Osteocyte (in vitro differentiated cells): ENCODE data around the gene NKG7. TPM values are rescaled to one million over a fixed set of nuclear protein-coding genes. Genes with fewer than 3 reads are reported as not detected.
"Not testable (repeated sequence)": the region's sequence is repeated elsewhere in the genome, so short reads cannot be mapped to it uniquely, and the experiment has no call there.

Experiments
- DNase-seq: peaks from one replicate; pipeline ENCODE4 v3.0.0; 2021; ENCODE audit warnings: mixed read lengths; ENCODE audit not compliant: unreplicated experiment; ENCODE audit errors: extremely low spot score
- H3K27ac Mint-ChIP-seq: one replicate; pipeline ENCODE4 v1.8.0; 2021; ENCODE audit warnings: mild to moderate bottlenecking, mixed read lengths; ENCODE audit not compliant: unreplicated experiment
- H3K27me3 Mint-ChIP-seq: one replicate; pipeline ENCODE4 v1.8.0; 2021; ENCODE audit warnings: mixed read lengths; ENCODE audit not compliant: unreplicated experiment
- H3K36me3 Mint-ChIP-seq: one replicate; pipeline ENCODE4 v1.8.0; 2021; ENCODE audit warnings: mixed read lengths; ENCODE audit not compliant: unreplicated experiment
- H3K4me1 Mint-ChIP-seq: one replicate; pipeline ENCODE4 v1.8.0; 2021; ENCODE audit warnings: mixed read lengths; ENCODE audit not compliant: unreplicated experiment
- H3K4me3 Mint-ChIP-seq: one replicate; pipeline ENCODE4 v1.8.0; 2021; ENCODE audit warnings: mild to moderate bottlenecking, moderate library complexity, mixed read lengths; ENCODE audit not compliant: unreplicated experiment
- H3K9me3 Mint-ChIP-seq: one replicate; pipeline ENCODE4 v1.8.0; 2021; ENCODE audit warnings: mixed read lengths; ENCODE audit not compliant: unreplicated experiment
- total RNA-seq: library from RNA; stranded (reverse); gene quantifications from 2 replicates; pipeline ENCODE4 v1.2.1, GENCODE V29; 2021
- TF ChIP-seq, protein P1 (sequence below): fragments of 200-600 bp; sonication (generic); IDR thresholded peaks from 2 replicates; pipeline ENCODE4 v1.5.0; 2021; ENCODE audit warnings: antibody characterized with exemption, mild to moderate bottlenecking, moderate library complexity

Gene NKG7
- total RNA-seq, 1 donor from 2014 or later = not detected

DNA sequence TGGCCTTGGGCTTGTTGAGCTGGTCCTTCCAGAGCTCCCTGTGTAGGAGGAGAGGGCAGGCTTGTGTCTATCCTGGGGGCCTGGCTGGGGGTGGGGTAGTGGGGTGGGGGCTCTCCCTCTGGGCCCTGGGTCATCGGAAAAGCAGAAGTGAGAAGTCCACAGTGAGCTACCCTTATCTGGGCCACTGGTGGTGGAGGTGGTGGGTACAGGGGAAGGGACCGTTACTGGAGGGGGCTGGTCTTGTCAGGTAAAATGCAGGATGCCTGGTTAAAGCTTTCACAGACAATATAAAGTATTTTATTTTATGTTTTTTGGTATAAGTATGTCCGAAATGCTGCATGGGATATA lies 45.3 kb upstream of the NKG7 start:
- no peak overlapping the region for H3K27ac Mint-ChIP-seq
- no peaks in the 10 kb centered on the region for H3K36me3 Mint-ChIP-seq
- TF ChIP-seq, protein P1, sequence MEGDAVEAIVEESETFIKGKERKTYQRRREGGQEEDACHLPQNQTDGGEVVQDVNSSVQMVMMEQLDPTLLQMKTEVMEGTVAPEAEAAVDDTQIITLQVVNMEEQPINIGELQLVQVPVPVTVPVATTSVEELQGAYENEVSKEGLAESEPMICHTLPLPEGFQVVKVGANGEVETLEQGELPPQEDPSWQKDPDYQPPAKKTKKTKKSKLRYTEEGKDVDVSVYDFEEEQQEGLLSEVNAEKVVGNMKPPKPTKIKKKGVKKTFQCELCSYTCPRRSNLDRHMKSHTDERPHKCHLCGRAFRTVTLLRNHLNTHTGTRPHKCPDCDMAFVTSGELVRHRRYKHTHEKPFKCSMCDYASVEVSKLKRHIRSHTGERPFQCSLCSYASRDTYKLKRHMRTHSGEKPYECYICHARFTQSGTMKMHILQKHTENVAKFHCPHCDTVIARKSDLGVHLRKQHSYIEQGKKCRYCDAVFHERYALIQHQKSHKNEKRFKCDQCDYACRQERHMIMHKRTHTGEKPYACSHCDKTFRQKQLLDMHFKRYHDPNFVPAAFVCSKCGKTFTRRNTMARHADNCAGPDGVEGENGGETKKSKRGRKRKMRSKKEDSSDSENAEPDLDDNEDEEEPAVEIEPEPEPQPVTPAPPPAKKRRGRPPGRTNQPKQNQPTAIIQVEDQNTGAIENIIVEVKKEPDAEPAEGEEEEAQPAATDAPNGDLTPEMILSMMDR = no peak
- no peaks in the 10 kb centered on the region for H3K9me3 Mint-ChIP-seq
- H3K4me1 Mint-ChIP-seq = no peaks in the 10 kb centered on the region
- no peak overlapping the region for H3K4me3 Mint-ChIP-seq
- no peaks in the 10 kb centered on the region for H3K27me3 Mint-ChIP-seq
- no peak for DNase-seq

- Mint-ChIP-seq H3K4me3 (no peak within 1 kb of the TSS), H3K36me3 (no peaks in the 10 kb centered on the region), H3K27me3 (no peaks in the 10 kb centered on the region), H3K4me1 (no peaks in the 10 kb centered on the region), H3K27ac (no peak within 1 kb of the TSS), H3K9me3 (no peaks in the 10 kb centered on the region)
- TF ChIP-seq, protein P1 = no peak
- DNase-seq = no peak
Observed at GRCh38 chr19:51417107-51417809, 44.8 kb upstream of the NKG7 start, which contains the start of gene SIGLEC10. Gene SIGLEC10 (minus strand): TSS chr19:51417642. CDS start chr19:51417581, 61 bp downstream.

DNA sequence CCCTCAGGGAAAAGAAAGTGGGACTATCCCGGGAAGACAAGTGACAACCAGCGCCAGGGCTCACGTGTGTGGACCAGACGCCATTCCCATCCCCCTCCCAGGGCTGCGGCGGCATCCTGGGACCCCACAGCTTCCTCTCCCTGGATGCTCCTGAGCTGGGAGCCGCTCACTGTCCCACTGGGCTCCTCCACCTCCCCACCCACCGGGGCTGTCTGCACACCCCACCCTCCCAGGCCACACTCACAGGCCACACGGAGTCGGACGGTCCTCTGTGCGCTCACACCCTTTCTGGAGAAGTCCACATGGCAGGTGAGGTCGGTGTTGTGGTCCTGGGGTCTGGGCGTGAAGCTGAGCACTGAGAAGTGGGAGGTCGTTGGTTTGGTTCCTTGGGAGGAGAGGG lies 44.0 kb upstream of the NKG7 start:
- not testable (repeated sequence) for H3K9me3 Mint-ChIP-seq, H3K27me3 Mint-ChIP-seq, H3K4me1 Mint-ChIP-seq, DNase-seq, H3K4me3 Mint-ChIP-seq, H3K36me3 Mint-ChIP-seq, H3K27ac Mint-ChIP-seq

DNA sequence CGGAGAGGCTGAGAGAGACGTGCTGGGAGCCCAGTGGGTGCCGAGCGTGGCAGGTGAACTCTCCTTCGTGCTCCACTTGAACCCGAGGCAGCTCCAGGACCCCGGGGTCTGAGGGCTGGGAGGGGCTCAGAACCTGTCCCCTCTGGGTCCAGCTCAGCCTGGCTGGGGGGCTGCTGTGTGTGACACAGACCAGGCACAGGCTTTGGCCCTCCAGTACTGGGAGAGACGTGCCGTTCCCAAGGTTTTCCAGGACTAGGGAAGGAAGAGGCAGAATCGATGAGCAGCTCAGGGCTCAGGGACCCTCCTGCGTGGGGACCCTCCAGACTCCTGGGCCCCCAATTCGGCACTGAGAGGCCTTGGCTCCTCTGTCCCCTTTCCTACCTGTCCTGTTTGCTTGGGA lies 42.7 kb upstream of the NKG7 start:
- H3K36me3 Mint-ChIP-seq = no peaks in the 10 kb centered on the region
- H3K4me1 Mint-ChIP-seq = no peaks in the 10 kb centered on the region
- TF ChIP-seq, protein P1 = no peak
- no peak for DNase-seq
- H3K27me3 Mint-ChIP-seq = no peaks in the 10 kb centered on the region
- no peak overlapping the region for H3K4me3 Mint-ChIP-seq
- no peak overlapping the region for H3K27ac Mint-ChIP-seq
- peaks cover 3% of the 10 kb centered on the region for H3K9me3 Mint-ChIP-seq

- Mint-ChIP-seq H3K9me3 (peaks cover 3% of the 10 kb centered on the region), H3K4me1 (no peaks in the 10 kb centered on the region), H3K36me3 (no peaks in the 10 kb centered on the region), H3K27me3 (no peaks in the 10 kb centered on the region), H3K27ac (no peak overlapping the region), H3K4me3 (no peak overlapping the region)
- DNase-seq = no peak
- TF ChIP-seq, protein P1 = no peak
Observed at GRCh38 chr19:51410950-51411748, 38.7 kb upstream of the NKG7 start.
